NCI-H1092 (cell line): Measurements from ENCODE around the gene ZDHHC18.
"Not testable (repeated sequence)": the region's sequence is repeated elsewhere in the genome, so short reads cannot be mapped to it uniquely, and the experiment has no call there.

Experiments
- DNase-seq: peaks from one replicate; lab custom pipeline; 2025; lab: John Stamatoyannopoulos, UW

ZDHHC18 gene

GRCh38 chr1:26858160-26858559, 31.7 kb downstream of the ZDHHC18 start:
- no peak for DNase-seq

GRCh38 chr1:26858891-26859640, 32.6 kb downstream of the ZDHHC18 start:
- no peak for DNase-seq

- no peak for DNase-seq
These were observed 34.8 kb downstream of the ZDHHC18 start for GRCh38 chr1:26861286-26861701.

GRCh38 chr1:26861889-26862378, 35.4 kb downstream of the ZDHHC18 start:
- no peak for DNase-seq

GRCh38 chr1:26862781-26863684, 36.5 kb downstream of the ZDHHC18 start, which contains the start of gene SFN:
Gene SFN (plus strand): TSS chr1:26863149. CDS start chr1:26863213, 64 bp downstream.
- peak; percentile 23 for DNase-seq

- no peak for DNase-seq
These were observed 37.2 kb downstream of the ZDHHC18 start for GRCh38 chr1:26863685-26864077.

GRCh38 chr1:26864610-26865480, 38.4 kb downstream of the ZDHHC18 start:
- DNase-seq = peak; percentile 96

GRCh38 chr1:26873097-26873496, 46.6 kb downstream of the ZDHHC18 start:
- not testable (repeated sequence) for DNase-seq

- no peak for DNase-seq
These were observed 48.4 kb downstream of the ZDHHC18 start for GRCh38 chr1:26874896-26875295.

GRCh38 chr1:26877326-26877725, 50.8 kb downstream of the ZDHHC18 start:
- no peak for DNase-seq

GRCh38 chr1:26879793-26880192, 53.3 kb downstream of the ZDHHC18 start:
- no peak for DNase-seq

GRCh38 chr1:26881611-26882010, 55.1 kb downstream of the ZDHHC18 start:
- DNase-seq = not testable (repeated sequence)

- DNase-seq = no peak
These were observed 56.4 kb downstream of the ZDHHC18 start for GRCh38 chr1:26882696-26883463.

GRCh38 chr1:26887125-26887524, 60.6 kb downstream of the ZDHHC18 start:
- DNase-seq = peak; percentile 7

GRCh38 chr1:26888231-26888630, 61.7 kb downstream of the ZDHHC18 start:
- DNase-seq = no peak

- DNase-seq = peak; percentile 76
These were observed 63.3 kb downstream of the ZDHHC18 start, which contains the start of gene GPN2 for GRCh38 chr1:26889551-26890466. Gene GPN2 (minus strand): TSS chr1:26890283. CDS start chr1:26890096, 187 bp downstream.

- no peak for DNase-seq
These were observed 63.9 kb downstream of the ZDHHC18 start for GRCh38 chr1:26890467-26890796.

- DNase-seq = no peak
These were observed 67.8 kb downstream of the ZDHHC18 start for GRCh38 chr1:26894263-26894662.

- DNase-seq = no peak
These were observed 70.9 kb downstream of the ZDHHC18 start for GRCh38 chr1:26897351-26897750.
